ENCODE results near the gene MPLKIP. TPM values are rescaled to one million over a fixed set of nuclear protein-coding genes. Genes with fewer than 3 reads are reported as not detected.

Gene MPLKIP
- total RNA-seq, 2 experiments from 2014 or later, result 34.6 to 34.7 TPM

GRCh38 chr7:40095230-40095629 lies 39.2 kb downstream of the MPLKIP start:
- Mint-ChIP-seq H3K4me1 (ENCODE audit: low read depth) (peaks cover 6% of the 10 kb centered on the region), H3K27me3 (no peaks in the 10 kb centered on the region), H3K36me3 (peaks cover 18% of the 10 kb centered on the region), H3K9me3 (no peaks in the 10 kb centered on the region), H3K4me3 (no peak overlapping the region), H3K27ac (no peak overlapping the region)
- intact Hi-C loops (cut with micrococcal nuclease), result no loop called here
- DNase-seq, result no peak
- CTCF ChIA-PET, result no interaction called here
- POLR2A ChIA-PET, result no interaction called here

- ChIA-PET POLR2A (interaction anchor here (0.6 kb wide), 1 partner anchor 66 kb away, joined by 3 read pairs; no protein-coding TSS in a partner anchor), CTCF (interaction anchor here (1.7 kb wide), 1 partner anchor 41 kb away, joined by 3 read pairs; the partner anchor contains the start of genes MPLKIP and SUGCT)
- H3K27ac Mint-ChIP-seq, result no peak overlapping the region
- no peak for DNase-seq
- intact Hi-C loops (cut with micrococcal nuclease), result no loop called here
- H3K27me3 Mint-ChIP-seq, result no peaks in the 10 kb centered on the region
- peaks cover 11% of the 10 kb centered on the region for H3K4me1 Mint-ChIP-seq (ENCODE audit: low read depth)
- no peaks in the 10 kb centered on the region for H3K9me3 Mint-ChIP-seq
- H3K36me3 Mint-ChIP-seq, result peaks cover 22% of the 10 kb centered on the region
- no peak overlapping the region for H3K4me3 Mint-ChIP-seq
Measured at GRCh38 chr7:40093631-40094350, 40.6 kb downstream of the MPLKIP start.

GRCh38 chr7:40092182-40092581 lies 42.2 kb downstream of the MPLKIP start:
- no peaks in the 10 kb centered on the region for H3K27me3 Mint-ChIP-seq
- intact Hi-C loops (cut with micrococcal nuclease), result no loop called here
- POLR2A ChIA-PET, result no interaction called here
- H3K27ac Mint-ChIP-seq, result no peak overlapping the region
- no peaks in the 10 kb centered on the region for H3K9me3 Mint-ChIP-seq
- no peak for DNase-seq
- H3K36me3 Mint-ChIP-seq, result peaks cover 30% of the 10 kb centered on the region
- H3K4me1 Mint-ChIP-seq (ENCODE audit: low read depth), result peaks cover 7% of the 10 kb centered on the region
- no peak overlapping the region for H3K4me3 Mint-ChIP-seq
- CTCF ChIA-PET, result interaction anchor here (0.6 to 1.7 kb wide), 4 partner anchors 40 to 511 kb away, joined by 3 to 4 read pairs (median 4); partner anchors contain the start of genes MPLKIP and SUGCT

GRCh38 chr7:40077849-40078248 lies 56.6 kb downstream of the MPLKIP start:
- H3K27ac Mint-ChIP-seq, result no peak overlapping the region
- no peak overlapping the region for H3K4me3 Mint-ChIP-seq
- intact Hi-C loops (cut with micrococcal nuclease), result no loop called here
- no peaks in the 10 kb centered on the region for H3K36me3 Mint-ChIP-seq
- no peaks in the 10 kb centered on the region for H3K4me1 Mint-ChIP-seq (ENCODE audit: low read depth)
- DNase-seq, result no peak
- ChIA-PET POLR2A (no interaction called here), CTCF (interaction anchor here (1.0 to 1.6 kb wide), 2 partner anchors 182 to 497 kb away, joined by 3 to 4 read pairs; no protein-coding TSS in a partner anchor)
- H3K9me3 Mint-ChIP-seq, result no peaks in the 10 kb centered on the region
- H3K27me3 Mint-ChIP-seq, result no peaks in the 10 kb centered on the region

Other genes starting within 250 kb of the MPLKIP start
- gene CDK13, start 184.4 kb downstream of the MPLKIP start, total RNA-seq, result 10 to 100 TPM; 29.6 to 30.5 TPM
- gene SUGCT, start 383 bp upstream of the MPLKIP start, total RNA-seq, result 1 to 10 TPM in 1 of 2 experiments, under 1 TPM in 1; 0.76 to 1.5 TPM

All from activated CD4-positive, alpha-beta memory T cell treated with anti-CD3 and anti-CD28 coated beads for 36 hours (primary cell).